ENCODE measurements around the gene NDUFB2. TPM values are rescaled to one million over a fixed set of nuclear protein-coding genes. Genes with fewer than 3 reads are reported as not detected.
"Not testable (repeated sequence)": the region's sequence is repeated elsewhere in the genome, so short reads cannot be mapped to it uniquely, and the experiment has no call there.

Gene NDUFB2
- total RNA-seq, 1 experiment from 2014 or later = 288 TPM

DNA sequence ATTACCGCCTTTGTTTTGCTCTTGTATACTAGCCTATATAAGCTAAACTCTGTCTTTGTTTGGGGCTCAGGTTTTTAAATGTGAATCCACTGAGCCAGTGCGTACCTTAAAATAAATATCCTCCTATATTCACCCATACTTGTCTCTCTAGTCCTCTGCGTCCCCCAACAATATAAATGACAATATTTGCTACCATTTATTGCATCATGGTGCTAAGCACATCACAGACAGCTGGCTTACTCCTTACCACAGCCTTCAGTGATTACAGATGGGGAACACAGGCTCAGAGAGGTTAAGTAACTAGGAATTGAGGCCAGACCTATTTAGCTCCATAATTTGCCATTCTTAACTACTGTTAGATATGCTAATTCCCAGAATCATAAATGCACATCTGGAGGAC lies 27.2 kb upstream of the NDUFB2 start:
- no peaks in the 10 kb centered on the region for H3K9me3 ChIP-seq
- H3K4me3 ChIP-seq = no peak overlapping the region
- DNase-seq = no peak
- H3K36me3 ChIP-seq = no peaks in the 10 kb centered on the region
- no peaks in the 10 kb centered on the region for H3K27me3 ChIP-seq

DNA sequence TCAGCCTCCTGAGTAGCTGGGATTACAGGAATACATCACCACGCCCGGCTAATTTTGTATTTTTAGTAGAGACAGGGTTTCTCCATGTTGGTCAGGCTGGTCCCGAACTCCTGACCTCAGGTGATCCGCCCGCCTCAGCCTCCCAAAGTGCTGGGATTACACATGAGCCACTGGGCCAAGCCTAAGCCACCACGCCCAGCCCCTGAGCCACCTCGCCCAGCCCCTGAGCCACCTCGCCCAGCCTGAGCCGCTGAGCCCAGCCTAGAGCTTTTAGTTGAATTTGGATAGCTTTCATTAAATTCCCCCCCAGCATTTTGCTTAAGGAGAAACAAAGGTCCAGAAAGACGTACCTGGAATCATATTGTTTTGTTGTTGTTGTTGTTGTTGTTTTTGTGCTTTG lies 26.6 kb upstream of the NDUFB2 start:
- not testable (repeated sequence) for H3K9me3 ChIP-seq, H3K27me3 ChIP-seq, DNase-seq, H3K4me3 ChIP-seq, H3K36me3 ChIP-seq

DNA sequence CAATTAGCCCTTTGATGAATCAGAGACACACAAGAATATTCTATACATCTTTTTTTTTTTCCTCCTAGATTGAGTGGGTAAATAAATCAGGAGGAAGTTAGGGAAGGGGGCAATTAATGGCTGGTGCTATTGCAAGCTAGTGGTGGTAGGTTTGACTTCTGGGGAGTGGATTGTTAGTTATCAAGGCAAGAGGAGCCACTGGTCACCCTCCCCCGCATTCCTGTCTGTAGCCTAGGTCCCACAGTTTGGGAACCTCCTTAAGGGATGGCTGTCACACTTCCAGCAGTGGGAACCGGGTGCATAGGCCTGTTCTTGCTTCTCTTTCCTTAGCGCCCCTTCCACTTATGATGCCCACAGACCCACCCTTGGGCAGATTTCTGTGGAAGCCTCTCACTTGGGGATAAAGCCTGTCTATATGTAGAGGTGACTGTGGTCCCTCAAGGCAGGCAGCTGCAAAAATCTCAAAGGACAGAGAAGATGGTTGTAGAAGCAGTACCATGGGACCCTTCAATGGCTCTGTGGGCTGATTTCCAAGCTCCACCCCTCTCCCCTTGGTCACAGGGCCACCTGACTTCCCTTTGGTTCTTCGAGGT lies 26.1 kb upstream of the NDUFB2 start:
- Histone ChIP-seq H3K4me3 (no peak overlapping the region), H3K9me3 (no peaks in the 10 kb centered on the region), H3K36me3 (no peaks in the 10 kb centered on the region), H3K27me3 (no peaks in the 10 kb centered on the region)
- DNase-seq = no peak

DNA sequence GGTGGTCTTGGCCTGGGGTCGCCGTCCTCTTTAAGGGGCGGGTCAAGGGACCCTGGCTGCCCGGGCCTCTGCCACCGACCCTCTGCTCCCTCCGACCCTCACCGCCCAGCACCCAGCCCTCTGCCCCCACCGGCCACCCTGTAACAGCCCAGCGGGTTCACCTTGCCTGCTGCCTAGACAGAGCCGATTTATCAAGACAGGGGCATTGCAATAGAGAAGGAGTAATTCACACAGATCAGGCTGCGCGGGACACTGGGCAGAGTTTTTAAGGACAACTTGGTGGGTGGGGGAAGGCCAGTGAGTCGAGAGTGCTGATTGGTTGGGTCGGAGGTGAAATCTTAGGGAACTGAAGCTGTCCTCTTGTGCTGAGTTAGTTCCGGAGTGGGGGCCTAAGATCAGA lies 24.5 kb upstream of the NDUFB2 start:
- no peak for DNase-seq
- Histone ChIP-seq H3K36me3 (no peaks in the 10 kb centered on the region; the same call in 1 of the 2 replicates), H3K27me3 (no peaks in the 10 kb centered on the region), H3K4me3 (no peak overlapping the region), H3K9me3 (no peaks in the 10 kb centered on the region)

DNA sequence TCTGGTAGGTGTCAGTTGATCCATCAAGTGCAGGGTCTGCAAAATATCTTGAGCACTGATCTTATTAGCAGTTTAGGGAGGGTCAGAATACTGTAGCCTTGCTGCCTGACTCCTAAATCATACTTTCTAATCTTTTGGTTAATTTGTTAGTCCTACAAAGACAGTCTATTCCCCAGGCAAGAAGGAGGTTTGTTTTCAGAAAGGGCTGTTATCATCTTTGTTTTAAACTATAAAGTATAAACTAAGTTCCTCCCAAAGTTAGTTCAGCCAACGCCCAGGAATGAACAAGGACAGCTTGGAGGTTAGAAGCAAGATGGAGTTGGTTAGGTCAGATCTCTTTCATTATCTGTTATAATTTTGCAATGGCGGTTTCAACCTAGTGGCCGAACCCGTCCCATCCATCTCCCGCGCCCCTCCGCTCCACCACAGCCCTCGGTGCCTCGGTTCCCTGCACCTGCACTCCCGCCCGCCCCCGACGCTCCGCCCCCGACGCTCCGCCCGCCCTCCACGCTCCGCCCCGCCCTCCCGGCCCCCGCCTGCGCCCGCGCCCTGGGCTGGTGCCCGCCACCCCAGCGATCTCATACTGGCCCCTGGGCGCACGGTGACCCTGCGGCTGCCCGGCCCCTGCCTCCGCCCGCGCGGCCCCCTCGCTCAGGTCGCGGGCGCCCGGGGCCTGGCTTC lies 24.0 kb upstream of the NDUFB2 start, which contains the start of gene ADCK2:
ADCK2 (plus strand) TSS at position 564 of the 681 bp plus-strand sequence. CDS start 386 bp downstream, outside the sequence.
- Histone ChIP-seq H3K9me3 (no peaks in the 10 kb centered on the region), H3K27me3 (no peaks in the 10 kb centered on the region), H3K4me3 (peak within 1 kb of the TSS; percentile 48), H3K36me3 (no peaks in the 10 kb centered on the region; the same call in 1 of the 2 replicates)
- peak; percentile 55 for DNase-seq

DNA sequence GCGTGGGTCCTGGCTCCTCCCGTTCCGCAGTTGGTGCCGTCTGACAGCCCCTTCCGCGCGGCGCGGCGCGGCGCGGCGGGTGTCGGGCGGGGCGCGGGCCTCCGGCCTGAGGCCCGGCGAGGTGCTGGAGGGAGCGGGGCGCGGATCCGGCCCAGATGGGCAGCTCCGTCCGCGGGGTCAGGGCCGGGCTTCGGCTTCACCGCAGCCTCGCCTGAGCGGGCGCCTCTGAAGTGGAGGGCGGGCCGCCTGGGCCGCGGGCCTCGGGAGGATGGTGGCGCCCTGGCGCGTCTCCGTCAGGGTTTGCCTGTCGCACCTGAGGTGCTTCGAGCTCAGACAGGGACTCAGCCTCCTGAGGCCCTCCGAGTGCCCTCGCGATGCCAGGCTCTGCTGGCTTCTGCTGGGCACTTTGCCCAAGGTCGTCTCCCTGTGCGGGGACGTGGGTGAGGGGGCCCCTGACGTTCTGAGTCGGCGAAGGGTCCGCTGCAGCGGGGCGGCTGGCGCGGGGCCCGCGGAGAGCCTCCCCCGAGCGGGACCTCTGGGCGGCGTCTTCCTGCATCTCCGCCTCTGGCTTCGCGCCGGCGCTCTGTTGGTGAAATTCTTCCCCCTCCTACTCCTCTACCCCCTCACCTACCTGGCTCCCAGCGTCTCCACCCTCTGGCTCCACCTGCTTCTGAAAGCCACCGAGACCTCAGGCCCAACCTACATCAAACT lies 23.3 kb upstream of the NDUFB2 start:
- H3K4me3 ChIP-seq = peak overlapping the region; percentile 48
- no peak for DNase-seq
- H3K9me3 ChIP-seq = no peaks in the 10 kb centered on the region
- no peaks in the 10 kb centered on the region; the same call in 1 of the 2 replicates for H3K36me3 ChIP-seq
- H3K27me3 ChIP-seq = no peaks in the 10 kb centered on the region

DNA sequence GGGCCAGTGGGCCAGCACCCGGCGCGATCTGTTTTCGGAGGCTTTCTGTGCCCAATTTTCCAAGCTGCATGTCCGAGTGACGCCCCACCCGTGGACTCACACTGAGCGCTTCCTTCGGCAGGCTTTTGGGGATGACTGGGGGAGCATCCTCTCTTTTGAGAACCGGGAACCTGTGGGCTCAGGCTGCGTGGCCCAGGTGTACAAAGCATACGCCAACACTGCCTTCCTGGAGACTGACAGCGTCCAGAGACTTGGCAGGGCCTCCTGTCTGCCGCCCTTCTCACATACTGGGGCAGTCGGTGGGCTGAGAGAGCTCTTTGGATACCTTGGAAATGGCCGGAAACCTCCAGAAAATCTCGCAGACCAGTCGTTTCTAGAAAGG lies 22.7 kb upstream of the NDUFB2 start:
- Histone ChIP-seq H3K27me3 (no peaks in the 10 kb centered on the region), H3K9me3 (no peaks in the 10 kb centered on the region), H3K4me3 (no peak overlapping the region; the same call in 1 of the 2 replicates), H3K36me3 (no peaks in the 10 kb centered on the region; the same call in 1 of the 2 replicates)
- DNase-seq = no peak

DNA sequence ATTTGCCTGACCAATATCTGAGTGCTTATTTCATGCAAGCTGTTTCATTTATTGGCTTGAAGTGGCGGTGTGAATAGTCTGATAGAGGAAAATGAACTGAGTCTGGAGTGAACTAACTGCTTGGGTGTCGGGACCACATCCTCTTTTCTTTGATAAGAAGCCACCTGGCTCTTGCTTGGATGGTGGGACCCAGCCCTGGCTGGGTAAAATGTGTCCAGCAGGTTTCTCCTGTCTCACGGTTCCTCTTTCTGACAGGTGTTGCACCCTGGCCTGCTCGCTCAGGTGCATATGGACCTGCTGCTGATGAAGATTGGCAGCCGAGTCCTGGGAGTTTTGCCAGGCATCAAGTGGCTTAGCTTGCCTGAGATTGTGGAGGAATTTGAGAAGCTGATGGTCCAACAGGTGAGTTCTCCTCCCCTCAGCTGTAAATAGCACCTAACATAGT lies 22.1 kb upstream of the NDUFB2 start:
- Histone ChIP-seq H3K4me3 (no peak overlapping the region), H3K36me3 (no peaks in the 10 kb centered on the region; the same call in 1 of the 2 replicates), H3K27me3 (no peaks in the 10 kb centered on the region), H3K9me3 (no peaks in the 10 kb centered on the region)
- no peak for DNase-seq

DNA sequence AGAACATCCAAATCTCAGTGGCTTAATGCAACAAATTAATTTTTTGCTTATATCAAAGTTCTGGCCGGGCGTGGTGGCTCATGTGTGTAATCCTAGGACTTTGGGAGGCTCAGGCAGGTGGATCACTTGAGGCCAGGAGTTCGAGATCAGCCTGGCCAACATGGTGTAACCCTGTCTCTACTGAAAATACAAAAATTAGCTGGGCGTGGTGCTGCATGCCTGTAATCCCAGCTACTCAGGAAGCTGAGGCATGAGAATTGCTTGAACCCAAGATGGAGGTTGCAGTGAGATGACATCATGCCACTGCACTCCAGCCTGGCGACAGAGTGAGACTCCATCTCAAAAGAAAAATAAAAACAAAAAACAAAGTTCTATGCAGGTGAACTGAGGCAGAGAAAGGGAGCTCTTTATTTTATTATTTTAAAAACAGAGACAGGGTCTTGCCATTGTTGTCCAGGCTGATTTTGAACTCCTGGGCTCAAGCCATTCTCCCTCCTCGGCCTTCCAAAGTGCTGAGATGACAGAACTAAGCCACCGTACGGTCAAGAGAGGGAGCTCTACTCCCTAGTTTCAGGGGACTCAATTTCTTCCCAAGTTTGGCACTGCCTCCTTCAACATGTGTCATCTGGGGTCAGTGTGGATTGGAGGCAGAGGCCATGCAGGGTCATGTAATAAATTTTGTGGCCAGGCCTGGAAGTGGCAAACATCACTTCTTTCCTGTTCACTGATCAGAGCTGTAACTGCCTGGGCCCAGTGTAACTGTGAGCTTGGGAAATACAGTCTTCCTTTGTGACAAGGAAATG lies 21.4 kb upstream of the NDUFB2 start:
- H3K4me3 ChIP-seq = no peak overlapping the region
- DNase-seq = peak; percentile 46
- no peaks in the 10 kb centered on the region for H3K9me3 ChIP-seq
- no peaks in the 10 kb centered on the region for H3K27me3 ChIP-seq
- H3K36me3 ChIP-seq = no peaks in the 10 kb centered on the region; the same call in 1 of the 2 replicates

DNA sequence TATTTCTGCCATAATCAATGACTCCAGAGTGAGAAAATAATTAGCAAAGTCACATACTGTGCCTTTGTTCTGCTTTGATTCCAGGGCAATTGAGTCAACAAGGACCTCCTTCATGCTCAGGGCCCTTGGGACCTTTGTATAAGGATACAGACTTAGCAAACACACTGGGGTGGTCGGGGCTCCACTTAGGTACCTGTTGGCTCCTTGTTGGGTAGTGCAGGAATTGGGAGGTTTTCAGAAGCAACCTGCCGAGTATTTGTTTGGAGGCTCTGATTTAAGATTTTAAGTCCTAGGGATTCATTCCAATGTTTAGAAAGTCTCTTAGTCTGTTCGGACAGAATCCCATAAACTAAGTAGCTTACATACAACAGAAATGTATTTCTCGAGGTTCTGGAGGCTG lies 20.8 kb upstream of the NDUFB2 start:
- Histone ChIP-seq H3K36me3 (no peaks in the 10 kb centered on the region; the same call in 1 of the 2 replicates), H3K27me3 (no peaks in the 10 kb centered on the region), H3K9me3 (no peaks in the 10 kb centered on the region), H3K4me3 (no peak overlapping the region)
- no peak for DNase-seq

DNA sequence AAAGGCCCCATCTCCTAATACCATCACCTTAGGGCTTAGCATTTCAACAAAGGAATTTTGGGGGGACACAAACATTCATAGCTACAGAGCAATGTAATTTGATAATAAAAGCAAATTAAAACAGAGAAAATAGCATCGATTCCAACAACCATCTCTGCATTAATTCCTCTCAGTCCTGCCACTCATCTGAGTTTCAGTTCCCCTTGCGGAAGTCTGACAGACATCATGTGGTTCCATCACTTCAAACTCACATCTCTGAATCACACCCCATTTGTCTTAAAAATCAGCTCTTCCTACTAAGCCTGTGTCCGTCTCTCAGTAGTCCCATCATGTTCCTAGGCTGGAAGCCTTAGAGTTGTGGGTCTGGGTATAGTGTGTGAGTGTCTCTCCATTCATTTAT lies 20.2 kb upstream of the NDUFB2 start:
- Histone ChIP-seq H3K9me3 (no peaks in the 10 kb centered on the region), H3K27me3 (no peaks in the 10 kb centered on the region), H3K4me3 (no peak overlapping the region), H3K36me3 (no peaks in the 10 kb centered on the region; the same call in 1 of the 2 replicates)
- no peak for DNase-seq

DNA sequence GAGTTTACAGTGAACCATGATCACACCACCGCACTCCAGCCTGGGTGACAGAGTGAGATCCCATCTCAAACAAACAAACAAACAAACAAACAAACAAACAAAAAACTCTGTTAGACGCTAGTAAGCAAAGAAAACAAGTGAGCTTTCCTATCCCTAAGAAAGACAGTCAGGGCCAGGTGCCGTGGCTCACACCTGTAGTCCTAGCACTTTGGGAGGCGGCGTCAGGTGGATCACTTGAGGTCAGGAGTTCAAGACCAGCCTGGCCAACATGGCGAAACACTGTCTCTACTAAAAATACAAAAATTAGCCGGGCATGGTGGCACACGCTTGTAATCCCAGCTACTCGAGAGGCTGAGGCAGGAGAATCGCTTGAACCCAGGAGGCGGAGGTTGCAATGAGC lies 19.6 kb upstream of the NDUFB2 start:
- not testable (repeated sequence) for H3K36me3 ChIP-seq, H3K9me3 ChIP-seq, DNase-seq, H3K4me3 ChIP-seq, H3K27me3 ChIP-seq

DNA sequence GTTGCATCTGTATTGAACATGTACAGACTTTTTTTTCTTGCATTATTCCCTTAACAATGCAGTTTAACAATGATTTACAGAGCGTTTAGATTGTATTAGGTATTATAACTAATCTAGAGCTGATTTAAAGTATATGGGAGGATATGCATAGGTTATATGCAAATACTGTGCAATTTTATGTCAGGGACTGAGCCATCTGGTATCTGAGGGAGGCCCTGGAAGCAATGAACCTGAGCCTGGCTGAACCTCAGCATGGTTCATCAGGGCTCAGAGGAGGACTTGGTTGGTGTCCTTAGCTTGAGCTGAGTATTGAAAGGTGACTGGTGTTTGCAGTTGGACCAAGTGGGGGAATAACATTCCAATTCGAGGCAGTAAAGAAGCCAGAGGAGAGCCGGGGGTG lies 19.0 kb upstream of the NDUFB2 start:
- no peaks in the 10 kb centered on the region; the same call in 1 of the 2 replicates for H3K36me3 ChIP-seq
- H3K4me3 ChIP-seq = no peak overlapping the region
- DNase-seq = no peak
- H3K27me3 ChIP-seq = no peaks in the 10 kb centered on the region
- H3K9me3 ChIP-seq = no peaks in the 10 kb centered on the region

DNA sequence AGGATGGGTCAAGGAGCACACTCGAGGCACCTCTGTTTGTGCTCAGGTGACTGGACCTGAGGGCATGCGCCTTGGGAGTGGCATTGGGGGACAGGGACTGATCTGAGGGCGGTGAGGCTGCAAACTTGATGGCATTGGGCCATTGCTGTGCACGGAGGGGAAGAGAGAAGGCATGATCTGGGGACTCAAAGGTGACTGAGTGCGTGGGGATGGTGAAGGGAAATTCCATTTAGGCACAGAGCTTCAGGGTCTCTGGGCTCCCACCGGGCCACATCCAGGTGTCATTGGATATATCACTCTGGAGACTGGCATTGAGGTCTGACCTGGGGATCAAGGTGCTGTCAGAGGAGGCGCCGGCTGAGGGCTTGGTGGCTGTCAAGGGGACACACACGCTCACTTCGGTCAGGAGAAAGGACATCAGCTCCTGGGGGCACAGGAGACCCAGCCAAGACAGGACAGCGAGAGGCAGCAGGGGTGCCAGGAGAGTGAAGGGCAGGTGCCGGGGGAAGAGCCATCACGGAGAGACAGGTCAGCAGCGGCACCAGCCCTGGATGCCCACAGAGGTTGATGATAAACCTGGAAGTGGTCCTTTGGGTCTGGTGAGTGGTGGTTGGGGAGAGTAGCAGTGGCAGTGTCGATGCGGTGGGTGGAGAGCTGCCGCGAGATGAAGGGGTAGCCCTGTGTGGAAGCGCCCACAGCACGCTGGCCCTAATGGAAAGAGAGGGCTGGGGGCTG lies 18.3 kb upstream of the NDUFB2 start:
- Histone ChIP-seq H3K9me3 (no peaks in the 10 kb centered on the region), H3K4me3 (no peak overlapping the region), H3K27me3 (no peaks in the 10 kb centered on the region), H3K36me3 (no peaks in the 10 kb centered on the region; the same call in 1 of the 2 replicates)
- DNase-seq = no peak

DNA sequence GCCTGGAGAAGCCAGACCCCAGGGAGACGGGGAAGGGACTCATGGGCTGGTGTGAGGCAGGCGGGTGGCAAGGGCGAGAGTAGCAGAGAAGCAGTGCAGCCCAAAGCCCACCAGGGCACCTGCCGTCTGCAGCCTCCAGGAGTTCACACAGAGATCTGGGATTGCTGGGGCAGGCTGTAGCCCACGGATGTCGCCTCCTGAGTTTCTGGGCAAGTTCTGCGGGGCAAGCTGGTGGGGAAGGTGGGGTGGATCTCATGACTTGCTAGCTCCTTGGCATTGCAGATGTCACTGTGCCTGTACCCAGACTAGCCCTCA lies 17.7 kb upstream of the NDUFB2 start:
- Histone ChIP-seq H3K27me3 (no peaks in the 10 kb centered on the region), H3K9me3 (no peaks in the 10 kb centered on the region), H3K4me3 (no peak overlapping the region), H3K36me3 (no peaks in the 10 kb centered on the region; the same call in 1 of the 2 replicates)
- no peak for DNase-seq

DNA sequence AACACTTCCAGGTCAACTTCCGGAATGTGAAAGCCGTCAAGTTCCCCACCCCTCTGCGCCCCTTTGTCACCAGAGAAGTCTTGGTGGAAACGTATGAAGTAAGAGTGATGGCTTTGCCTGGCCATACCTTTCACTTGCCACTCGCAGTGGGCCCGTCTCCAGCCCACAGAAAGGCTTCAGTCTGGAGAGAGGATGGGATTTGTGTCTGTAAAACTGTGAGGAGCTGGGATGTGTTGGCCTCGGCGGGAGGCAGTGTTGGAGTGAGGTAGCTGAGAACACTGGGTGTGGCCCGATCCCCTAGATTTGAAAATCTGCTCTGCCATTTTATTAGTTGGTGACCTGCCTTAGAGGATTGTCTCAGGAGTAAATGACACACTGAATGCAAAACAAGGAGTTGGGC lies 17.3 kb upstream of the NDUFB2 start:
- no peak for DNase-seq
- Histone ChIP-seq H3K4me3 (no peak overlapping the region), H3K27me3 (no peaks in the 10 kb centered on the region), H3K9me3 (no peaks in the 10 kb centered on the region), H3K36me3 (no peaks in the 10 kb centered on the region; the same call in 1 of the 2 replicates)
